AG04449 (cell line): Measurements from ENCODE around the gene RTF2.

ENCODE experiments used
- CTCF ChIA-PET: fragments of 350-600 bp; formaldehyde crosslinking; extraction: SDS; loops from one replicate; lab custom pipeline; 2021; ENCODE audit warnings: antibody characterized with exemption; lab: Yijun Ruan, JAX
- POLR2A ChIA-PET: fragments of 400-600, 350-600 bp; formaldehyde crosslinking; extraction: SDS; loops from one replicate; lab custom pipeline; 2020; ENCODE audit warnings: antibody characterized with exemption, inconsistent platforms; lab: Yijun Ruan, JAX
- DNase-seq: peaks from one replicate; pipeline ENCODE4 v3.0.0-alpha.2; 2010; ENCODE audit warnings: low read depth, low spot score
- H3K4me3 ChIP-seq: 2 replicates; pipeline ENCODE4 v1.5.1; 2011; ENCODE audit warnings: low read depth, mild to moderate bottlenecking, control low read depth, low read length
- TF ChIP-seq, protein P1 (sequence below): IDR thresholded peaks from one replicate; pipeline ENCODE4 v1.5.1; 2011; ENCODE audit warnings: mild to moderate bottlenecking, moderate library complexity, low read length, control low read depth, inconsistent platforms; ENCODE audit not compliant: insufficient read depth; ENCODE audit errors: missing control alignments

The RTF2 gene

DNA sequence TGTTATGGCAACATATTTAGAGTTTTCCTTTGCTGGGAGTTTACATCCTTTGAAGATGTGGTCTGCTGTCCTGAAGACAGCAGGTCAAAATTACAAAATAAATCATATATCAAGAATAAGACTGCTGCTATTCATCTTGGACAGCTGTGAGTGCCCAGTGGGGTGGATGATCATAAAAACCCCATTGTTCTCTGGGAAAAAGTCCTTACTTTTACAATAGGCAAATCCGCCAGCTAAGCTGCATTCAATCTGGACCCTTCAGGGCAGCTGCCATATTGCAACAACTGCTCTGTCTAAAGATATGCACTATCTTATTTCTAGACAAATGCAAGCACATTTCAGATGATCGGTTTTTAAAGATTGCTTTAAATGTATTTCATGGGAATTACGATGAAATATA is 37.0 kb upstream of the RTF2 start:
- DNase-seq = no peak
- TF ChIP-seq, protein P1, sequence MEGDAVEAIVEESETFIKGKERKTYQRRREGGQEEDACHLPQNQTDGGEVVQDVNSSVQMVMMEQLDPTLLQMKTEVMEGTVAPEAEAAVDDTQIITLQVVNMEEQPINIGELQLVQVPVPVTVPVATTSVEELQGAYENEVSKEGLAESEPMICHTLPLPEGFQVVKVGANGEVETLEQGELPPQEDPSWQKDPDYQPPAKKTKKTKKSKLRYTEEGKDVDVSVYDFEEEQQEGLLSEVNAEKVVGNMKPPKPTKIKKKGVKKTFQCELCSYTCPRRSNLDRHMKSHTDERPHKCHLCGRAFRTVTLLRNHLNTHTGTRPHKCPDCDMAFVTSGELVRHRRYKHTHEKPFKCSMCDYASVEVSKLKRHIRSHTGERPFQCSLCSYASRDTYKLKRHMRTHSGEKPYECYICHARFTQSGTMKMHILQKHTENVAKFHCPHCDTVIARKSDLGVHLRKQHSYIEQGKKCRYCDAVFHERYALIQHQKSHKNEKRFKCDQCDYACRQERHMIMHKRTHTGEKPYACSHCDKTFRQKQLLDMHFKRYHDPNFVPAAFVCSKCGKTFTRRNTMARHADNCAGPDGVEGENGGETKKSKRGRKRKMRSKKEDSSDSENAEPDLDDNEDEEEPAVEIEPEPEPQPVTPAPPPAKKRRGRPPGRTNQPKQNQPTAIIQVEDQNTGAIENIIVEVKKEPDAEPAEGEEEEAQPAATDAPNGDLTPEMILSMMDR = no peak
- CTCF ChIA-PET = no interaction called here
- no peak overlapping the region for H3K4me3 ChIP-seq
- POLR2A ChIA-PET = no interaction called here

DNA sequence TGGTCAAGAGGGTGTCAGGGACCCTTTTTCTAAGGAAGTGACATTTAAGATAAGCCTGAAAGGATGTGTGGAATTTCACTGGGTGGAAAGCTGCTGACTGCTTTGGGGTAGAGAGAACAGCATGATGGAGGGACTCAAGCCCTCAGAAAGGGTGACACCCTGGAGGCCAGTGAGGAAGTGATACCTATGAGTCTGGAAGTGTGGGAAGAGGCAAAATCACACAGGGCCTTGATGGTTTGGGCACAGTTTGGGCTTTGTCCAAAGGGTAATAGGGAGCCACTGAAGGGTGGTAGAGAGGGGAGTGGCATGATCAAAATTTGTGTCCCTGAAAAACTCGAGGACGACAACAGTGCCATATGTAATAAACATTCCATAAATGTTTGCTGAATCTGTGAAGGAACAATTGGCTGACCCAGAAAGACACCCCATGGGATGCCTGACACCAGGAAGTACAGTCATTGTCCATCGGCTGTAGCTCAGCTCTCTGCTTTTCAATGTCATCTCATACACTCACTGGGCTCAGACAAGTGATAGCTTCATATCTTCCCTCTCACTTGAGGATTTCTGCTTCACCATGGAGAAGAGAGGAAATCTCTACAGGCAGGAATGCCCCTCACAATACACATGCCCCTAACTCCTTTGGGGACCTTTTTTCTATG is 35.1 kb upstream of the RTF2 start:
- no peak overlapping the region for H3K4me3 ChIP-seq
- POLR2A ChIA-PET = interaction anchor here (1.2 kb wide), 1 partner anchor 21 kb away, joined by 4 read pairs; the partner anchor contains the start of gene CASS4
- DNase-seq = no peak
- CTCF ChIA-PET = interaction anchor here (1.0 to 1.3 kb wide), 2 partner anchors 12 to 28 kb away, joined by 3 read pairs; no protein-coding TSS in a partner anchor
- TF ChIP-seq, protein P1 = no peak

DNA sequence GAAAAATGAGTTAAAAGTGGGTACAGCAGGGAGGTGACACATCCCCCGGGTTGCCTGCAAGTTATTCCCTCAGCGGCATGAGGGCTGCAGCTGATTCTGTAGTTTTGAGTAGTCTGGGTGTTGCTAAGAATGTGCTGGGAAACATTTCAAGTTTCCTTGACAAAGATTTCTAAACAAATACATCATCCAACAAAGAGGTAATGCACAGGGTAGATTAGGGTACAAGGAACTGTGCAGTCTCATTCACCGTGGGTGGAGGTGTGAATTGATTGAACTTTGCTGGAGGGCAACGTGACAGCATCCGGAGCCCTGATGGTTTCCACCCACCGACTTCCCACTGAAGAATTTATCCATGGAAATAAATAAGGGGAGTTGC is 34.6 kb upstream of the RTF2 start:
- TF ChIP-seq, protein P1 = no peak
- no peak overlapping the region for H3K4me3 ChIP-seq
- DNase-seq = no peak
- ChIA-PET POLR2A (interaction anchor here (1.2 kb wide), 1 partner anchor 22 kb away, joined by 4 read pairs; the partner anchor contains the start of gene CASS4), CTCF (interaction anchor here (1.0 to 1.5 kb wide), 3 partner anchors 13 to 30 kb away, joined by 3 read pairs; no protein-coding TSS in a partner anchor)

DNA sequence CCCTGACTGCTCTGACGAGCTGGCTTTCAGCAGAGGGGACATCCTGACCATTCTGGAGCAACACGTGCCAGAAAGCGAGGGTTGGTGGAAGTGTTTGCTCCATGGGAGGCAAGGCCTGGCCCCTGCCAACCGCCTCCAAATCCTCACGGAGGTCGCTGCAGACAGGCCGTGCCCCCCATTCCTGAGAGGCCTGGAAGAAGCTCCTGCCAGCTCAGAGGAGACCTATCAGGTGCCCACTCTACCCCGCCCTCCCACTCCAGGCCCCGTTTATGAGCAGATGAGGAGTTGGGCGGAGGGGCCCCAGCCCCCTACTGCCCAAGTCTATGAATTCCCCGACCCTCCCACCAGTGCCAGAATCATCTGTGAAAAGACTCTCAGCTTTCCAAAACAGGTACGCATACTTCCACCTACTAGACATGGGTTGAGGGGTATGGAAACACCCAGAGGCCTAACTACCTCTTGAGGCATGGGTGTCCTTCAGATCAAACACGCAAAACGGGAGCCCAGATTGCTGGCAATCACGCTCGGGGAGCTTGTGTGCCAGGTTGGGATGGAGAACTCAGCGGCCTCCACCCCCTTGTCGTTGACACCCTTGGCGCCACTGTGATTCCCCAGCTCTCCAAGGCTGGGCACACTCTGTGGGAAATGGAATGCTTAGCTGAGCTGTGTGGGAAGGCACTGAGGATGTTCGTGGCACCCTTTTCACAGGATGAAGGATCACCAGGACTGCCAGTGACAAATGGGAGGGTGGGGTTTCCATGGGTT is 31.0 kb upstream of the RTF2 start:
- POLR2A ChIA-PET = no interaction called here

DNA sequence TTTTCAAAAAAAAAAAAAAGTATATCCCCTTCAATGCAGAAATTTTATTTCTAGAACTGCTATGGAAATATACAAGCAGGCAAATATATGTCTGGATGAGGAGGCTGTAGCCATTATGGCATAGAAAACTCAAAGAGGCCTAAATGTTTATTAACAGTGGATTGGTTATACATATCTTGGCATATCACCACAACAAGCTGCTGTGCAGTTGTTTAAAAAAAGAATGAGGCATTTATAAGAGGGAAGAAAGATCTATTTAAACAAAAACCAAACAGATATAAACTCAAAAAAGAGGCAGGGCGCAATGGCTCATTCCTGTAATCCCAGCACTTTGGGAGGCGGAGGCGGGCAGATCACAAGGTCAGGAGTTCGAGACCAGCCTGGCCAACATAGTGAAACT is 30.1 kb upstream of the RTF2 start:
- DNase-seq = no peak
- H3K4me3 ChIP-seq = no peak overlapping the region
- ChIA-PET POLR2A (interaction anchor here (2.3 kb wide), 1 partner anchor 26 kb away, joined by 15 read pairs; the partner anchor contains the start of gene CASS4), CTCF (interaction anchor here (0.7 to 1.2 kb wide), 2 partner anchors 12 to 16 kb away, joined by 3 to 4 read pairs; no protein-coding TSS in a partner anchor)
- TF ChIP-seq, protein P1 = no peak

More for the DNA sequence above, 31.0 kb upstream of the RTF2 start:
- TF ChIP-seq, protein P1 = no peak
- DNase-seq = no peak
- CTCF ChIA-PET = interaction anchor here (0.9 to 1.8 kb wide), 2 partner anchors 14 to 37 kb away, joined by 4 to 10 read pairs; no protein-coding TSS in a partner anchor
- no peak overlapping the region for H3K4me3 ChIP-seq

DNA sequence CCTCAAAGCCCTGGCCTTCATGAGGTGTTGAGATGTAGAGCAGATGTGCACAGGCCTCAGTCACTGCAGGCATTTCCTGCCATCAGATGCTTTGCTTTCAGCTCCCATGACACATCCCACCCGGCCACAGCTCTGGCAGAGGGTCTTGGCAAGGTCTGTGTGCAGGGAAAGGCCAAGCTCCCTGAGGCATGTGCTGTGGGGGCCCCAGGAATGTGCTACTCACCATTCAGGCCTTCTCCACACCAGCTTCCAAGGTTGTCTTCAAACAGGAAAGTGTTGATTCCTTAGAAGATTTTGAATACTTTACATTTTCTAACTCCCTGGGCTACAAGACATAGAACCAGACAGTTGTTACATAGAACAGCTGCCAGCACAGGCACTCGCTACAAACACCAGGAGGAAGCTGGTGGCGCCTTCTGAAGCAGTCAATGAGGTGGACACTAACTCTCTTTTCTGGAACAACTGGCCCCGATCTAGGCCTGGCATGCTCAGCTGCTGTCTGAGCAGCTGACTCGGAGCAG is 28.6 kb upstream of the RTF2 start:
- ChIA-PET CTCF (interaction anchor here (0.9 to 1.2 kb wide), 4 partner anchors 11 to 33 kb away, joined by 3 read pairs; no protein-coding TSS in a partner anchor), POLR2A (interaction anchor here (0.5 to 2.3 kb wide), 15 partner anchors 9 to 81 kb away, joined by 3 to 15 read pairs (median 4); partner anchors contain the start of genes AURKA, CASS4, CSTF1 and FAM210B)

More for the DNA sequence above, 28.6 kb upstream of the RTF2 start:
- TF ChIP-seq, protein P1 = no peak
- DNase-seq = peak; percentile 98
- H3K4me3 ChIP-seq = no peak overlapping the region
